GM06990 (cell line): ENCODE results near the gene NCAM1.

ENCODE experiments used
- DNase-seq: peaks from one replicate; pipeline ENCODE4 v3.0.0-alpha.2; 2011; ENCODE audit not compliant: insufficient read length; ENCODE audit errors: extremely low read depth
- H3K27me3 ChIP-seq: replicated peaks from 2 replicates; pipeline ENCODE4 v1.6.0; 2011; ENCODE audit warnings: low read length; ENCODE audit not compliant: control insufficient read depth, insufficient read depth
- H3K36me3 ChIP-seq: 2 replicates; pipeline ENCODE4 v1.5.1; 2011; ENCODE audit warnings: low read length; ENCODE audit not compliant: control insufficient read depth, insufficient read depth
- H3K4me3 ChIP-seq: replicated peaks from 2 replicates; pipeline ENCODE4 v1.5.1; 2011; ENCODE audit warnings: low read depth, mild to moderate bottlenecking, control low read depth, low read length
- CTCF ChIP-seq: IDR thresholded peaks from 2 replicates; pipeline ENCODE4 v1.5.1; 2011; ENCODE audit warnings: low read length, control low read depth, mild to moderate bottlenecking, inconsistent platforms; ENCODE audit not compliant: insufficient read depth, poor library complexity, severe bottlenecking

Gene NCAM1

GRCh38 chr11:113204280-113204679 lies 243.1 kb downstream of the NCAM1 start:
- H3K4me3 ChIP-seq, result no peak overlapping the region
- peaks cover 1% of the 10 kb centered on the region for H3K27me3 ChIP-seq
- DNase-seq, result no peak
- no peak for TF ChIP-seq CTCF
- H3K36me3 ChIP-seq, result no peaks in the 10 kb centered on the region

DNA sequence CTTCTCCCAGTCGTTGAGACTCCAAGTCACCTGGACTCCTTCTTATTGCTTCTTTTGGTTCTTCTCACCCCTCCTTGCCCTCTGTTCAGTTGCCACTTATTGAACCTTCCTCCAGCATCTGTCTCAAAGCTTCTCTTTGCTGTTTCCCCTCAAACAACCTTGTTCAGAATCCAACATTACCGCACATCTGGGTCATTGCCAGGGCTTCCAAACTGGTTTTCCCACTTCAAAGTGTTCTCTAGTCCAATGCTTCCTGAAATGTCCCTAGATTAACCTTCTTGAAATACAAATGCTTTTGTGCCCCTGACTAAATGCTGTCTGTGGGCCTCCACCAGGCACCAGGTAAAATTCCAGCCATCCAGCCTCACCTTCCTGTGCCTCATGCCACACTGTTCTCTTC lies 252.3 kb downstream of the NCAM1 start:
- DNase-seq, result no peak
- Histone ChIP-seq H3K4me3 (no peak overlapping the region), H3K36me3 (no peaks in the 10 kb centered on the region), H3K27me3 (no peaks in the 10 kb centered on the region; the same call in 1 of the 2 replicates)
- no peak for TF ChIP-seq CTCF

- no peak for DNase-seq
- no peak for TF ChIP-seq CTCF
- H3K27me3 ChIP-seq, result no peaks in the 10 kb centered on the region
- no peaks in the 10 kb centered on the region for H3K36me3 ChIP-seq
- no peak overlapping the region for H3K4me3 ChIP-seq
Observed at GRCh38 chr11:113222241-113222640, 261.0 kb downstream of the NCAM1 start.

- TF ChIP-seq CTCF, result no peak
- H3K27me3 ChIP-seq, result no peaks in the 10 kb centered on the region; the same call in none of the 2 replicates
Observed at GRCh38 chr11:113234888-113235287, 273.7 kb downstream of the NCAM1 start.

DNA sequence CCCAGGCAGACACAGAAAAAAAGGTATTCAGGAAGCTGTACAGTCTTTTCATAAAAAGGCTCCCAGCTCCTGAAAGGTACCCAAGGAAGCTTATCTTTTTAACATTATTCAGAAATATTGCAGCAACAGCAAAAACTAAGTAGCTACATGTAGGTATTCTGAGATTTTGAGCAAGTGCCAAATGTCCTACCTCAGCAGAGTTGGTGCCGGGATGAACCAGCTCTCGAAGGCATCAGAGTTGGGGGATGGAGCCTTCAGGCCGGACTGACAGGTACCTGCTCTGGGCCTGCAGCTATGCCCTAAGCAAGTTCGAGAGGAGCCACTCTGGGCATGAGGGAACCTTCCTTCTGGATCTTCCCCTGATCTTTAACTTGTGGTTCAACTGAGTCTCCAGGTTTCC lies 276.0 kb downstream of the NCAM1 start:
- H3K27me3 ChIP-seq, result no peaks in the 10 kb centered on the region; the same call in none of the 2 replicates
- no peak overlapping the region for H3K4me3 ChIP-seq
- H3K36me3 ChIP-seq, result no peaks in the 10 kb centered on the region
- DNase-seq, result no peak
- TF ChIP-seq CTCF, result no peak

More at GRCh38 chr11:113234888-113235287, 273.7 kb downstream of the NCAM1 start:
- H3K4me3 ChIP-seq, result no peak overlapping the region
- no peaks in the 10 kb centered on the region for H3K36me3 ChIP-seq
- no peak for DNase-seq

DNA sequence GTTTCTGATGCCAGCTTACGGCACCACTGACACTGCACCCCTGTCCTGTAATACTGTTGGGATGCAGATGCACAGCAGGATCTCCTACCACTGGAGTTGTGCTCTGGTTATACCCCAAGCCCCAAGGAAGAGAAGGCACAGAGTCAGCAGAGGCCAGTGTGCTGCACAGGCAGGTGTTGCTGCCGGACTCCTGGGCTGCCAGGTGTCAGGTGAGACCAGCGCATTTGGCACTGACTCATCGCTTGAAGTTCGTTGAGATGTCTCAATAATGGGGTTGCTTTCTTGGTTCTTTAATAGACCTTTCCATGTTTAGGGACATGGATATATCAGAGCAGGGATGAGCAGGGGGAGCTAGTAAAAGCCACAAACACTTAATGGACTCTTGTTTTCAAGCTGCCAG lies 277.5 kb downstream of the NCAM1 start:
- Histone ChIP-seq H3K27me3 (no peaks in the 10 kb centered on the region; the same call in none of the 2 replicates), H3K36me3 (no peaks in the 10 kb centered on the region), H3K4me3 (no peak overlapping the region)
- DNase-seq, result no peak
- TF ChIP-seq CTCF, result no peak
